ENCODE data around the gene KRT10.
"Not testable (repeated sequence)": the region's sequence is repeated elsewhere in the genome, so short reads cannot be mapped to it uniquely, and the experiment has no call there.

KRT10 gene

DNA sequence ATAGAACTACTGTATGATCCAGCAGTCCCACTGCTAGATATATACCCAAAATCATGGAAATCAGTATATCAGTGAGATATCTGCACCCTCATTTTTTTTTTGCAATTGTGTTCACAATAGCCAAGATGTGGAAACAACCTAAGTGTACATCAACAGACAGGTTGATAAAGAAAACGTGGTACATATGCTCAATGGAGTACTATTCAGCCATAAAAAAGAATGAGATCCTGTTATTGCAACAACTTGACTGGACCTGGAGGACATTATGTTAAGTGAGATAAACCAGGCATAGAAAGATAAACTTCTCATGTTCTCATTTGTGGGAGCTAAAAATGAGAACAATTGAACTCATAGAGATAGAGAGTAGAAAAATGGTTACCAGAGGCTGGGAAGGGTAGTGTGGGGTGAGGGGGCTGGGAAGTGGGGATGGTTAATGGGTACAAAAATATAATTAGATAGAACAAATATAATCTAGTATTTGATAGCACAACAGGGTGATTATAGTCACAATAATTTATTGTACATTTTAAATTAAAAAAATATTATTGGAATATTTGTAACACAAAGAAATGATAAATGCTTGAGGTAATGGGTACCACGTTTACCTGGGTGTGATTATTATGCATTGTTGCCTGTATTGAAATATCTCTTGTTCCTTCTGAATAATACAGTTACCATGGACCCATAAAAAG is 7.8 kb upstream of the KRT10 start:
- no peak for DNase-seq

DNA sequence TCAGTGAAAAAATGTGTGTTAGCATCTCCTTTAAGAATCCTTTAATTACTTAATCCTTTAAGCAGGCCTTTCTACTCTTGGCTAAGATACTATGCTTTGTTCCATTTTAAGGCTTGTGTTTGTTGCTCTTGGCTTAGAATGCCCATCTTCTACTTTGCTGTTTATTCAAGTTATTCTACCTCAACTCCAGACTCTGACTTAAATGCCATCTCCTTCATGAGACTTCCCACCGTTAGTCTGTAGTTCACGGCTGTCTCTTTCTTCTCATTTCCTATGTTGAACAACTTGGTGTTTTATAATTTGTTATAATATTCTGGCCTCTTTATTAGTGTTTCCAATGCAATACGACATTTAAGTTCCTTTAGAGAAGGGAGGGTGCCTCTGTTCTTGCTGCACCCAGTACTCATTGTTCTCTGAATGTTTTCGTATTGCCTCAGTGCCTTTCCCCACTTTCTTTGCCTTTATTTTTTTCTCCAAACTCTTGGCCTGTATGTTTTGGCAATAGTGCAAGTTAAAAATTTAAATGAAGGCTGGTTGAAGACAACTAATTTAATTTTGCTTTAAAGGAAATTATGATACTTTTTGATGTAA is 6.1 kb upstream of the KRT10 start:
- no peak for DNase-seq

DNA sequence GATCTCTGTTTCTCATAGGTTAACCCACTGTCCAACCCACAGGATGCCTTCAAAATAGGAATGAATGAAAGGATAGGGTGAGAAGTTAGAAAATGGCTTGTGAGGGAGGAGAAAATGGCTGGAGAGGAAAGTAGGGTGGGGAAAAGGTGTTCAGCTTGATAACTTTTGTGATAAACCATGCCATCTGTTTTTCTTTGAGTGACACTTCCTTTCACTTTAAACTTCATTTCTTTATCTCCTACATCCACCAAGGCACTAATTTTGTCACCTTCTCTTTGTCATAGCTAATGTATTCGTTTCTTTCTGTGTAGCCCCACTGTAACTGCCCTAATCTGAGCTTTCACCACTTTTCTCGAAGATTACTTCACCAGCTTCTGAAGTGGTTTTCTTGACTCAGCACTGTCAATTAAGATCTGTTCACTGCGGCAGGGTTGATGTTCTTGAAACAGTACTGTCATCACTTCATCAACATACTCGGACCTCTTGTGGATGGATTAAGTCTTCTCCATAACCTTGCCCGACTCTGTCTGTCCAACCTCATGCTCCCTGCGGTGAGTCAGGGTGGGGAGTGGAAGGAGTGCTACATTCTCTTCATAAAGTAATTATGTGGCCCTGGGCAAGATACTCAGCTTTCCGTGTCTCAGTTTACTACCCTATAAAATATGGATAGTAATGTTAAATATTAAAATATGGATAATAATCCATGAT is 5.5 kb upstream of the KRT10 start:
- DNase-seq: no peak

DNA sequence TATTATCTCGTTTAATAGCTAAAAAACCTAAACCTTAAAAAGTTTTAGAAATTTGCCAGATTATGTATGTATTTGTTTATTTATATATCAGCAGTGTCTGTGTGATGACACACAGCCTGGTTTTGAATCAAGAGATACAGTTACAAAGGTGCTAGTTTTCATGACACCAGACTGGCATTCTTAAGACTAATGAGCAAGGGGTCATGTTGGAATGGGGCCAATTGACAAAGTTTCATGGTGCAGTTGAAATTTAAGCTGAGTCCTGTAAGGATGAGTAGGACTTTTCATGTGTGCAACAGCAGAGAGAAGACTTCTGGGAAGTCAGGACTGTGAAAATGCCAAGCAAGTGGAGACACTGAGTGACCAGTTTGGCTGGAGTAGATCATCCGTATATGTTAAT is 3.2 kb upstream of the KRT10 start:
- no peak for DNase-seq

DNA sequence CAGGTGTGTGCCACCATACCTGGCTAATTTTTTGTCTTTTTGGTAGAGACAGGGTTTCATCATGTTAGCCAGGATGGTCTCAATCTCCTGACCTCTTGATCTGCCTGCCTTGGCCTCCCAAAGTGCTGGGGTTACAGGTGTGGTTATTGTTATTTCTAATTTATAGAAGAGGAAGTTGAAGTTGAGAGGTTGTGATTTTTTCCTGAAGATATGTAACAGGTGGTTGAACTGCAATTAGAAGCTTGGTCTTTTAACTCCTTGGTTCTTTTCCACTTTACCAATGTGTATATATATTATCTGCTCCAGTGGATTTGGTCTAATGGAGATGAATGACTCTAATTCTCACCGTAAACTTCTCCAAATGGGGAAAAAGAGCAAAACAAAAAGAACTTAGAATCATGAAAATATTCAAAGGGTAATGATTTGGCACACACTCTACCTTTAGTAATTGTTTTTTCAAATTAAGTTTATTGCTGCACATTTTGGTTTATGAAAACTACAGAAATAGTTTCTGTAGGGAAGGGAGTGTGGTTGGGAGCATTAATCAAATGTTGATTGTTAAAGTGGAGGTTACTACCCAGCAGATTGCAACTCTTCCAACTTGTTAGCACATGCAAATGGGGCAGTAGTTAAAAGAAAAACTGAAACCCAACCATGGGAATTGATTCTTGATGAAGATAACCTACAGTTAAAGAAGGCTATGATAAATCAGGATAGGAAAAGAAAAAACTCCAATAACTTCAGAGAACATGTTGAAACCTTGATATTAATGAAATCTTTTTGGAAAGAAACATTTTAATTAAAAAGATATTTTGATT is 1.8 kb upstream of the KRT10 start:
- no peak for DNase-seq

DNA sequence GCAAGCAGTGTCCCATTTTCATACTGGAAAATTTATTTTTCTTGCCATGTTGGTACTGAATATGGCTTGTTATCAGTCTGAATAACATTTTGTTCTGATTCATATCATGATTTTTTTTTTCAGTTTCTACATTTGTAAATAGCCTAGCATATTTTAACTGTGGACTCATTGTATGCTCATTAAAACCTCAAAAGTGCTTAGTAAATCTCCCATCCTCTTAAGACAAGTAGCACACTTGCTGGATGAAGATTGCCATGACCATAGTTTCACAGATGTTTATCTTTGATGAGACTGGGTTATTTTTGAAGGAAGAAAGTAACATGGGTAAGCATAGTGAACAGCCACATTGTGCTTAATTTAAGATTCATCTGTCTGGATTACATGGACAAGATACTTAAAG is 878 bp downstream of the KRT10 start:
- DNase-seq: no peak

DNA sequence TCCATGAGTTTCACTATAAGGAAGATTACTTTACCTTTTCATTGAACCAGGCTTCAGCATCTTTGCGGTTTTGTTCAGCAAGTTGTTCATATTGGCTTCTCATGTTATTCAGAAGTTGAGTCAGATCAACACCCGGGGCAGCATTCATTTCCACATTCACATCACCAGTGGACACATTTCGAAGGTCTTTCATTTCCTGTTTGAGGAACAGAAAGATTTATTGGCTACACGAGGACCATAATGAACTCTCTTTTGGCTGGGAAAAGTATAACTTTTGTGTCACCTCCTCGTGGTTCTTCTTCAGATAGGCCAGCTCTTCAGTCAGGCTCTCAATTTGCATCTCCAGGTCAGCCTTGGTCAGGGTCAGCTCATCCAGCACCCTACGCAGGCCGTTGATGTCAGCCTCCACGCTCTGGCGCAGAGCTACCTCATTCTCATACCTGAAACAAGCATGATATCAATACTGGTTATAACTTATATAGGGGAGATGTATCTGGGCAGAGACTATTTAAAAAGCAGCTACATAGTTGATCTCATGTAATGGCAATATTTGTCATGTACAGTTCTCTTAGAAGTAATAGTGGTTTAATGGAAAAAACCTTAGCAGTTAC is 2.1 kb downstream of the KRT10 start:
- no peak for DNase-seq

DNA sequence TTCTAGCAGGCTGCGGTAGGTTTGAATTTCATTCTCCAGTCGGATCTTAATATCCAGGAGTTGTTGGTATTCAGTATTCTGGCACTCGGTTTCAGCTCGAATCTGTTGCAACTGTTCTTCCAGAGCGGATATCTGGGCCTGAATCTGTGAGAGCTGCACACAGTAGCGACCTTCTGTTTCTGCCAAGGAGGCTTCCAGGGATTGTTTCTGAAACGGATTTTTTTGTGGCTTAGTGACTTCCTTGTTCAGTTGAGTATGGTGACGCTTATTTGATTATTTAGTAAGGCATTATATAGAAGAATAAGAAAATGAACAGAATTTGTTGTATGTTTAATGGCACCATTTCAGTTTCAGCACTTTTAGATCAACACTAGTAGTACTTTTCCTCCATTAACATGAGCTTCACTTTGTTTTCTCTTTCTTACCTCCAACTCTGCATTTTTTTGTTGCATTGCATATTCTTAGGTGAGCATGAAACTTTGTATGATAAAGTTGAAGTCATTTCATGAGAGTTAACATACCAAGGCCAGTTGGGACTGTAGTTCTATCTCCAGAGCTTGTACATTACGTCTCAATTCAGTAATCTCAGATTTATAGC is 2.8 kb downstream of the KRT10 start:
- no peak for DNase-seq

DNA sequence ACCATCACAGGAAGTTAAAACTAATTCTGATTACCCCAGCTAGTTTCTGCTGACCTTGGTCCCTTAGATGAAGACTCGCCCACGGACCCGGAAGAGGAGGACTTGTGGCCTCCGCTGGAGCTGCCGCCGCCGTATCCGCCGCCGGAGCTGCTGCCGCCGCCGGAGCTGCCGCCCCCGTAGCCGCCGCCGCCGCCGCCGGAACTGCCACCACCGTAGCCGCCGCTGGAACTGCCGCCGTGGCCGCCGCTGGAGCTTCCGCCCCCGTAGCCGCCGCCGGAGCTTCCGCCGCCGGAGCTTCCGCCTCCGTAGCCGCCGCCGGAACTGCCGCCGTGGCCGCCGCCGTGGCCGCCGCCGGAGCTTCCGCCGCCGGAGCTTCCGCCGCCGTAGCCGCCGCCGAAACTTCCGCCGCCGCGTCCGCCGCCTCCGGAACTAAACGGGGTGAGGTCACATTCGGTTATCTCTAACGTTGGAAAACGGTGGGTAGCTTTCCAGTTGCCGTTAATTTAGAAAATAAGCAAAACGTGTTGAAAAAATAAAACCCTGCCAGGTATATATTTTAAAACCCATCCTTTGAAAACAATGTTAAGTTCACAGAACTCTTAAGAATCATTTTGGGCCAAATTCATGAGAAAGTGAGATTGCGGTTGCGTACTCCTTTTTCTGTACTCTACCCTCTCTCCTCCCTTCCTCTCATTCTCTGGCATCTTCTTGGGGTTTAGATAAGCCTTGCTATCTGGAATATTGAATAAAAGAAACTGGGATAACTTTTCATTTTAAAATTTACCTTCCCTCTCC is 3.5 kb downstream of the KRT10 start:
- DNase-seq: peak; percentile 84 to 85

DNA sequence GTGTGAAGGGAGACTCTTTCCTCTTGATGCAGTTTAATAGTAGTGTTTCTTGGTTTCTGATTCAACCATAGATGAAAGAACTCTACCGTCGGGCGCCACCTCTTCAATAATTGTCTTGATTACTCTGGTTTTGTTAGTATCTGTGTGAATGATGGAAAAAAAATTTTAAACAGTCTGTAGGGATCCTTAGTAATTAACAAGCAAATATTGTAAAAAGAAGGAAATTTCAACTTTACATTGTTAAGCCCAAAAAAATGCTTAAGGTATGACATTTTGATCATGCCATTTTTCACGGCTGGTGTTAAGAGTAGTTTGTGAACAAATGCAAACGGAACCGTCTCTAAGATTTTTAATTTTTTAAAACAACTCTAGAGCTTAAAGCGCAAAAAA is 4.1 kb downstream of the KRT10 start:
- no peak for DNase-seq

DNA sequence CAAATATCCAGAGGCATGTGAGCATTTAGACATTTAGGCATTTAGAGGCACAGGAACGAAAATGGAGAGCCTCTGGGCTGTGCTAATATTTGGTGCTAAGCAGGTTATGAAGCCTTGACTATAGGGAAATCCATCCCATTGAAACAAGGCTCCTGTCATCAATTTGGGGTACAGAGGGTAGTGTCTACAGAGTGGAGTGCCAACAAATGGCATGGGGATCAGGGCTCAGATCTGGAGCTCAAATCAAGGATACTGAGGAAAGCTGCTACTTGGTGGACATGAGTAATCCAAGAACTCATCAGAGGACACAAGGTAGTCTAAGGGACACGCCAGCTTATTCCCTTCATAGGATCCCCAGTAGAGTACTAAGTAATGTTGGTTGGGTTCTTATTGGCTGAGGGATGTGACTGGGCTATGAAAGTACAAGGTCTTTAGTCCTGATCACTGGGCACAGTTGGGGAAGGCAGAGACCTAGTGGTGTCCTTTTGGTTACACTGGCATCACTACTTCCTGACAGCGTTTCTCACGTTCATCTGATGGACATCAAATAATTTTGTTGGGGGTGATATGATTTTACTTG is 5.2 kb downstream of the KRT10 start:
- no peak for DNase-seq

DNA sequence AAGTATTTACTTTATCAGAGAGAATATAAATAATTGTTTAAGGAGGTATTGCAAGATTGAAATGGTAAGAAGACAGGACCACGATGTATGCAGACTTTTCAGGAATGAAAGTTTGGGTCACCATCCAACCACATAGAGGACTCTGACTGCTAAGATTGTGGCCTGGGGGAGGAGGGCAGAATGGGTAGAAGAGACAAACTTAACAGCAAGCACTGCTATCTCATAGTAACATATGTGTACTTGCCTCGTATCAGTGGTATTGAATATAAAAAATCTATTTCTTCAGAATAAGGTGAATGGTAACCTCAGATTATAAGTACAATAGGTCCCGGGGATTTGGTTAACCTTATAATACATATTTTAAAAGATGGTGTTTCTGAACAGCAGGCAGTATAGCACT is 5.8 kb downstream of the KRT10 start:
- DNase-seq: no peak

DNA sequence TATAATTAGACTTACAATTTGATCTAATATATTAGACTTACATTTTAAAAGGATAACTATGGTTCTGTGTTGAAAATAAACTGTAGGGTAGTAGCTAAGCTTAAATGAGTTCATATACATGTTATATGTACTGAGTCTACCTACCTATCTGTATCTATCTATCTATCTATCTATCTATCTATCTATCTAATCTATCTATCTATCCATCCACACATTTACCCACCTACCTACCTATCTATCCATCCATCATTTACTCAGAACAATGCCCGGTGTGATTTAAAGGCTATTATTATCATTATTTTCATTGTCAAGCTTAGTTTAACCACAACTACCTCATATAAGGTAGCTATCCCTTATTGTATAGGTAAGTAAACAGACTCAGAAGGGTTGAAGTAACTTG is 7.0 kb downstream of the KRT10 start:
- no peak for DNase-seq

DNA sequence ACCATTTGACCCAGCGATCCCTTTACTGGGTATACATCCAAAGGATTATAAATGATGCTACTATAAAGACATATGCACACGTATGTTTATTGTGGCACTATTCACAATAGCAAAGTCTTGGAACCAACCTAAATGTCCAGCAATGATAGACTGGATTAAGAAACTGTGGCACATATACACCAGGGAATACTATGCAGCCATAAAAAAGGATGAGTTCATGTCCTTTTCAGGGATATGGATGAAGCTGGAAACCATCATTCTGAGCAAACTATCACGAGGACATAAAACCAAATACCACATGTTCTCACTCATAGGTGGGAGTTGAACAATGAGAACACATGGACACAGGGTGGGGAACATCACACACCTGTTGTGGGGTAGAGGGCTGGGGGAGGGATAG is 7.8 kb downstream of the KRT10 start:
- not testable (repeated sequence) for DNase-seq

DNA sequence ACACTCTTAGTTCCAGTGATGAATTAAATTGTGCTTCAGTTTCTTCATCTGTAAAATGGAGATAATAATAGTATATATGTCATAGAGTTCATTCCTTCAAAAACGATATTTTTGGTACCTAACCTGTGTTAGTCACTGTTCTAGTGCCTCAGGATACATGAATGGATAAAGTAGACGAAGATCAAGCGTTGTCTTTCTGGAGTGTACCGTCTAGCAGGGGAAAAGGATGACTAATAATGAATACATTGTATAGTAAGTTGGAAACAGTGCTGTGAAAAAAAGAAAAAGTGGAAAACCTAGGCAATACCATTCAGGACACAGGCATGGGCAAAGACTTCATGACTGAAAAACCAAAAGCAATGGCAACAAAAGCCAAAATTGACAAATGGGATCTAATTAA is 8.6 kb downstream of the KRT10 start:
- DNase-seq: no peak

DNA sequence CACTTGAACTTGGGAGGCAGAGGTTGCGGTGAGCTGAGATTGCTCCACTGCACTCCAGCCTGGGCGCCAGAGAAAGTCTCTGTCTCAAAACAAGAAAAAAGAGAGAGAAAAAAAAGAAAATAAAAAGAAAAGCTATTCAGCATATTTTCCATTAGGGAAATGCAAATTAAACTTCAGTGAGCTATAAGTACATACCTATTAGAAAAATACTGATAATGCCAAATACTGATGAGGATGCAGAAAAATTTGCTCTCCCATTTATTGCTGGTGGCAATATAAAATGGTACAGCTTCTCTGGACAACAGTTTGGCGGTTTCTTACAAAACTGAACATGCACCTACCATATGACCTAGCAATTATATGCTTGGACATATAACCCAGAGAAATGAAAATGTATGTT is 9.8 kb downstream of the KRT10 start:
- DNase-seq: no peak

DNA sequence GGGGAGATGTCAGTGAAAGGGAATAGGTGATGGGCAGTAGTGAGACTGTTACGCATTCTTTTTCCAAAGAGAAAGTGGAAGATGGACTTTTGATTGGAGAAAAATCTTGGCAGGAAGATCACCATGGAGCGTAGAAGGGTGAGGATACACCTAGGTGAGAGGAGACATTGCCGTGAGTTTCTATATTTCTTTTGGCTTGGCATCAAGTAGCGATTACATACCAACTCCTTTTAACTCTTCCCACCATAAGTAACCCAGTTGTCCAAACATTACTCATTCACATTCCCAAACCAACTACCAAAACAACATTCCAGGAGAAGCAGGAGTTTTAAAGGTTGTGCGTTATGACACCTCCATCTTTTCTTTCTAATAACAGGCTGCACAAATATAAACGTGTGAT is 11.9 kb downstream of the KRT10 start:
- DNase-seq: no peak

DNA sequence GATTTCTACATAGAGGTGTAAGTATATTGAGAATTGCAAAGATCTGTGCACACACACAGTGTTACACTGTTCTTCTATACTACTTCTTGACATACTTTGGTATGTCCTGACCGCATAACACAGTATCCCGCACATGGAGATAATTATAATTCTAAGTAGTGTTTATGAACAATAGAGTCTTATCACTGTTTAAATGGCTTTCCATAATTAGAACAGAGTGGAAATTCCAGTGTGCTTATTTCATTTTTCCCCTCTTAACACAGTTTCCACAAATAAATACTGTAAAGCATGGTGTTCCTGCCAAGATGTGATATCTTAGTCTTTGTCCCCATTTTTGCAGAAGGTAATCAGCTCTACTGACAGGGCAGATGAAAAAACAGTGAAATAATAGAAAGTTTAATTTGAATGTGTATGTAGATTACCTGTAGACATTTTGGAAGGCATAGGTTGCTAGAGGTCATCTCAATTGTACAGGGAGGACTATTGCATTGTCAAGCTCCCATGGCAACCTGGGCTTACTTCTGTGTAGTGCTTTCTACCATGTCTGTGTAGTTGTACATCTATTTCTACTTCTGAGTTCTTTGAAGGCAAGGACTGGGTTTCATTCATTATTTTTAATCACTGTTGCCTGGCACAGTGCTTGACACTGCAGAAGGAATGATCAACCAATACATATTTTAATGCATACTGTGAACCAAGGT is 12.5 kb downstream of the KRT10 start:
- no peak for DNase-seq

DNA sequence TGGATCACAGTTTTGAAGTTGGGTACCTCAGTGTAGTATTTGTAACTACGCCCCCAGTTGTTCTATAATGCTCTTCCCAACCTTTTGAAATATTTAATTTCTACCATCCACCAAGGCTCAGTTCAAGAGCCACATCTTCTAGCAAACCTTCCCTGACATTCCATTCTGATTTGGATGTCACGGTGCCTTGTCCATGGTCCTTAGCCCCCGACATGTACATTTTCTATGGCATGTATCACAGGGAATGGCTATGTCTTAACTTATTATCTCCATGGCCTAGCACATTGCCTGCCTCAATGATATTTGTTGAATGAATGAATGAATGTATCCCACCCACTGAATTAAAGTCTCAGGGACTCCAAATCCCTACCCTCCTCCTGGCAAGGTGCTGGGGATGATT is 16.3 kb downstream of the KRT10 start:
- no peak for DNase-seq

DNA sequence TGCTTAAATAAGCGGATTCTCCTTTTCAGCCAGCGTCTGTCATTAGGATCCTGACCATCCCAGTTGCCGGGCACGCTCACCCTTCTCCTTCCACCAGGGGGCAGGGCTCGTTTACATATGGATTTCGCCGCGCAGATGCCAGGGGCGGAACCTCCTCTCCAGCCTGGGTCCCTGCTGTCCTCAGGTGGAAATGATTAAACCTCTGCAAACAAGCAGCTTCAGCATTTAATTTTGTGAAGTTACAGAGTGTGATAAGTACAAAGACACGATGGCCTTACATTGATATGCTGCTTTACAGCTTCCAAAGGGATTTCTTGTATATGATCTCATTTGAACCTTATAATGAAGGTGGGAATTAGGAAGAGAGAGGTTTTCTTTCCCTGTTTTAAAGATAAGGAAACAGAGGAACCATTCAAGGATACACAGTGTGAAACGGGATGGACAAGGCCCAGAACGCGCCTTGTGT is 18.8 kb downstream of the KRT10 start:
- DNase-seq: peak; percentile 81 to 84

DNA sequence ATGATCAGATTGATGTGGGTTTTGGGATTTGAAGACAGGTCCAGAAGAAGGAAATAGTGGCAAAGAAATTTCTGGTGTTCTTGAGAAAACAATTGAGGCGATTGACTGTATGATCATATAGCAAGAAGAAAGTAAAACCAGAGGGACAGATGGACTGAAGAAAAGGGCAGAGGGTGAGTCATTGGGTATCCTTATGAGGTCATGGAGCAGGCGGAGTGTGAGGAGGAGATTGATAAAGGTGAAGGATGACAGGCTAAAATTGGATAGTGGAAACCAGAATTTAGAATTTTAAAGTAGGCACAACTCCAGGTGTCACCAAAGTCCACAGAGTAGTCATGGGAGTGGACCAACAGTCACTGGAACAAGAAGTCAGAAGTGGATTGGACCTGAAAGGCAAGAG is 21.3 kb downstream of the KRT10 start:
- DNase-seq: no peak
